HG02870 (cell line): ENCODE results near the gene SOCS6.
A peak's percentile ranks its signal among the peaks of the same experiment; 100 is the strongest.
"Not testable (repeated sequence)": the region's sequence is repeated elsewhere in the genome, so short reads cannot be mapped to it uniquely, and the experiment has no call there.

Source experiments
- ATAC-seq: cut with Tn5 transposase; IDR thresholded peaks from one replicate; pipeline ENCODE4 v1.9.1; 2021; ENCODE audit warnings: mild to moderate bottlenecking, moderate library complexity; ENCODE audit not compliant: unreplicated experiment

The SOCS6 gene

DNA sequence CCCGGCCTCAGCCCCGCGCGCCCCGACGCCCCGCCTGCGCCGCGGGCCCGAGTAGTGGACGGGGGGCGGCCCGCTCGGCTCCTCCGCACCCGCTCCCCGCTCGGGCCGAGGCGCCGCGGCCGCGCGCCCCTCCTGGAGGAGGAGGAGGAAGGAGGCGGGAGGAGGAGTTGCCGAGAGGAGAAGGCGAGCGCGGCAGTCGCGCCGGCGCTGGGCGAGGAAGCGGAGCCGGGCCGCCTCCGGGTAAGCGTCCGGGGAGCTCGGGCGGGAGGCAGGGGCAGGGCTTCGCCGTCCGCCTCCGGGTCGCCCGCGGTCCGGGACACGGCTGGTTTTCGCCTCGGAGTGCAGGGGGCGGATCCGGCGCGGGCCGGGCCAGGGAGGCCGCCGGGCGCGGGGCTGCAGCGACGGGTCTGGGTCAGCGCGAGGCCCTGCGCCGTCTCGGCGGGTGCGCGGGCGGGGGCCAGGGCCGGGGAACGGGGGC is at the start of gene SOCS6:
TSS of gene SOCS6 (plus strand) at position 195 of the 478 bp plus-strand sequence. CDS start 35,624 bp downstream, outside the sequence.
- ATAC-seq, result peak; percentile 63

GRCh38 chr18:70243131-70243929 is 45.5 kb upstream of the SOCS6 start:
- no peak for ATAC-seq

DNA sequence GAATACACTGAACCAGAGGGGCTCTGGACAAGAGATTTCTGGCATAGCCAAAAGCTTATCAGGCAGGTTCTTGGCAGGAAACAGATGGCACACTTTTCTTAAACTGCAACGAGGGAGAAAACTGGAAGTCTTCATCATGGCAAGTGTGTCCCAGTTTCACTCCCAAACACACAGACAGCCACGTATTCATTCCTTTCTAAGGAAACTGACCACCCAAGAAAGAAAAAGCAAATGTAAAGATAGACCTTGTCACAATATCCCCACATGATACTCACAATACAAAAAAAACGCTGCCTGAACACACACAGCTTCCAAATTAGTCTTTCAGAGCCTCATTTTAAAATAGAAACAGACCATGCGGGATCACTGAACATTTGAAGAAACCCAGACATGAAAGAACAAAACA is 42.8 kb upstream of the SOCS6 start:
- no peak for ATAC-seq

DNA sequence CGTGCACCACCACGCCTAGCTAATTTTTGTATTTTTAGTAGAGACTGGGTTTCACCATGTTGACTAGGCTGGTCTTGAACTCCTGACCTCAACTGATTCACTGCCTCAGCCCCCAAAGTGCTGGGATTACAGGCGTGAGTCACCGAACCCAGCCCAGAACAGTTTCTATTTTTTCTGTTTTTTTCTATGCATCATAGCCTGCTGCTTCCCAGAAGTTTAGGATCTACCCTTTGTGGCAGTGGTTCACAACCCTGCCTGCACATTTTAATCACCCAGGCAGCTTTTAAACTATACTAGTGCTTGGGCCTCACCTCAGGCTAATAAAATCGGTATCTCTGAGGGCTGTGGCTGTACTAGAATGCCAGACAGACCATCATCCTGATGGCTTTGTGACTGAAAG is 39.7 kb upstream of the SOCS6 start:
- no peak for ATAC-seq

- ATAC-seq, result not testable (repeated sequence)
Observed at GRCh38 chr18:70249861-70250260, 39.0 kb upstream of the SOCS6 start.

GRCh38 chr18:70250781-70251180 is 38.1 kb upstream of the SOCS6 start:
- no peak for ATAC-seq

- no peak for ATAC-seq
Observed at GRCh38 chr18:70256184-70256583, 32.7 kb upstream of the SOCS6 start.

DNA sequence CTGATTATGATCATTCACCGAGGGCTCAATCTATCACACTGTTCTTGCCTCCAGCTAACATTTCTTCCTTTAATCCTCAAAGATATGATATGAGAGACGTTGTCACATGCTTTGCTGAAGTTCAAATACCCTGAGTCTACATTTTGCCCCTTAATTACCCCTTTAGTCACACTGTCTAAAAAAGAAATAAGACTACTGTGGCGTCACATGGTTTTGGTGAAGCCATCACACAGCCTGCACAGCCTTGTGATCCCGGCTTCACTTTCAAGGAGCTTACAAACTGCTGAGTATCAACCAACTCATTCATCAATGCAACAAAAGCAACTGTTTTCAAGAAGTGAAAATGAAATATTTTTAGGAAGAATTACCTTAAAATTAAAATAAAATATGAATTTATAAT is 31.9 kb upstream of the SOCS6 start:
- no peak for ATAC-seq

DNA sequence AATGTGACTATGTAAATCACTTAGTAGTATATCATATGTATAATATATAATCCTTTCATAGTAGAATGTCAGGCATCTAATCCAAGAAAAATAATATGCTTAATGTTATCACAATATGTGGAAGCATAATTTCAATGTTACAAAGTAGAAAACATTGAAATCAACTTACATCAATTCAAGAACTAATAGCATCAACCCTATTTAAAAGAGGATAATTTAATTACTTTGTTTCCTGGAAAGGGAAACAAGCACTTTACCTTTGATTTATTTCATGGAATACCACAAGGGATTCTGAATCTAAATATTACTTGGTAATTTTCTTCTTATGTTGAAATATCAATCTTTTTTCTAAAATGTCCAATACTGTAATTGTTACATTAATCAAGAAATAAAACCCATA is 30.6 kb upstream of the SOCS6 start:
- ATAC-seq, result no peak

DNA sequence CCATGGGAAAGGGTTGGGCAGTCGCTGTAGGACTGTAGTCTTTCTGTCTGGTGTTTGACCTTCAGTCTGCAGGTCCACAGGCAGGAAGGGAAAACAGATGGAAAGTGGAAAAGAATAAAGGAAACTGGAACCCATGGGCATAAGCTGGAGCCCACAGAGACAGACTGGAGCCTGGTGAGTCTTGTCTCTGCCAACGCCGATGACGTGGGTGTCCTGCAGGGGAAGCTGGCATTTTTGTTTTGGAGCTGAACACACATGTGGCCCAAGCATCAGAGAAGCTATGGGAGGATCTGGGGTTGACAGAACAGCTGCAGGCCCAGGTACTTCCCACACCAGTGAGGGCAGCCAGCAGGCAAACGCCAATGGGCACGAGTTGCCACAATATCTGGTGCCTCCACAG is 28.2 kb upstream of the SOCS6 start:
- ATAC-seq, result no peak

DNA sequence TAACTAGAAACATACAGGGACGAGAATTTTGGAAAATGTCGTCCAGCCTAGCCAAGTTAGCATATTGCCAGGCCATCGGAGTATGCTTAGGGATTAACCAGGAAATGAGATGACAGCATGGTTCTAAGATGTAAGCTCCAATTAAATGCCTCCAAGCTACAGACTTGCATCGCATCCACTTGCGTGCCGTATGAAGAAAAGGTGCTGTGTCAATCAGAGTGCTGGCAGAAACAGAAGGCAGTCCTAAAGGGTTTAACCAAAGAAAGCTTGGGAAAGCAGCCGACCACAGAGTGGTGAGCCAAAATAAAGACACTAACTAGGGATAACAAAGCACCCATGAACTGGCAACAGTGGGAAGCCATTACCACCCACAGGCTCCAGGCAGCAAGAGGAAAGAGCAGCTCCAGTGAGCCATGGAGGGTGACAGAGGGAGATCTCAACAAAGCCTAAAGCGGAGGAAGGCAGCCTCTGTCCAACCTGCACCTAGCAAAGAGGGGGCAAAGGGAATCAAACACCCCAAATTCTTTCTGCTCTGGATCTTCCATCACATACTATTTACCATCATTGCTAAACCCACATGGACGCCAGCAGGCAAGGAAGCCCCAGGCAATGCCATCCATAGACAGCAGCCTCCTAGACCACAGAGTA is 27.6 kb upstream of the SOCS6 start:
- no peak for ATAC-seq

DNA sequence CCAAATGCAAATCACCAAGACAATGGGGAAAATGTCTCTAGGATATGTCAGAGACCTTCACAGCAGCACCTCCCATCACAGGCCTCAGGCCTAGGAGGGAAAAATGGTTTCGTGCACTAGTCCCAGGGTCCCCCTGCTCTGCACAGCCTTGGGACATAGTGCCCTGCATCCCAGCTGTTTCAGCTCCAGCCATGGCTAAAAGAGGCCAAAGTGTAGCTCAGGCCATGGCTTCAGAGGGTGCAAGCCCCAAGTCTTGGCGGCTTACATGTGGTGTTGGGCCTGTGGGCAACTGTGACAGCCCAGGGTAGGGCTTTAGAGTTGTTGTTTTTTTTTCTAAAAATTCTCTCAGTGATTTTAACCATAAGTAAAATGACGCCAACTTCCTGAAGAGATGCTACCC is 25.5 kb upstream of the SOCS6 start:
- no peak for ATAC-seq

GRCh38 chr18:70271742-70272141 is 17.1 kb upstream of the SOCS6 start:
- no peak for ATAC-seq

DNA sequence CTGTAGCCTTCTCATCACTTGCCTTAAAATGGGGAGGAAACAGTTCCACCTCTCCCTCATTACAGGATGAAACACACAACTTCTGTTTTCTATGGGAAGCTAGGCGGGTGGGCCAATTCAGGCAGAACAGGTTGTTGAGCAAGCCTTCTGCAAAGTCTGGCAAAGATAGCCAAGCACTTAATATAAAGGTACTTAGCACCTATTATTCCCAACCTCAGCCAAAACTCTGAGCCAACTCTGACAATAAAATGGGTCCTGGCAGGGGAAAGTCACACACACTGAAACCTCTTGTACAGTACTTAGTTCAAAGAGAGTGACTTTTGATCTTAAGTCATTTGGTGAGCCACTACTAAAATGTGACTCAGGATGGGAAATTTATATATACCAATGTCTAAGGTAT is 15.8 kb upstream of the SOCS6 start:
- ATAC-seq, result no peak

GRCh38 chr18:70276416-70277191 is 12.2 kb upstream of the SOCS6 start:
- no peak for ATAC-seq

- ATAC-seq, result peak; percentile 55
Observed at GRCh38 chr18:70279470-70279869, 9.4 kb upstream of the SOCS6 start.

DNA sequence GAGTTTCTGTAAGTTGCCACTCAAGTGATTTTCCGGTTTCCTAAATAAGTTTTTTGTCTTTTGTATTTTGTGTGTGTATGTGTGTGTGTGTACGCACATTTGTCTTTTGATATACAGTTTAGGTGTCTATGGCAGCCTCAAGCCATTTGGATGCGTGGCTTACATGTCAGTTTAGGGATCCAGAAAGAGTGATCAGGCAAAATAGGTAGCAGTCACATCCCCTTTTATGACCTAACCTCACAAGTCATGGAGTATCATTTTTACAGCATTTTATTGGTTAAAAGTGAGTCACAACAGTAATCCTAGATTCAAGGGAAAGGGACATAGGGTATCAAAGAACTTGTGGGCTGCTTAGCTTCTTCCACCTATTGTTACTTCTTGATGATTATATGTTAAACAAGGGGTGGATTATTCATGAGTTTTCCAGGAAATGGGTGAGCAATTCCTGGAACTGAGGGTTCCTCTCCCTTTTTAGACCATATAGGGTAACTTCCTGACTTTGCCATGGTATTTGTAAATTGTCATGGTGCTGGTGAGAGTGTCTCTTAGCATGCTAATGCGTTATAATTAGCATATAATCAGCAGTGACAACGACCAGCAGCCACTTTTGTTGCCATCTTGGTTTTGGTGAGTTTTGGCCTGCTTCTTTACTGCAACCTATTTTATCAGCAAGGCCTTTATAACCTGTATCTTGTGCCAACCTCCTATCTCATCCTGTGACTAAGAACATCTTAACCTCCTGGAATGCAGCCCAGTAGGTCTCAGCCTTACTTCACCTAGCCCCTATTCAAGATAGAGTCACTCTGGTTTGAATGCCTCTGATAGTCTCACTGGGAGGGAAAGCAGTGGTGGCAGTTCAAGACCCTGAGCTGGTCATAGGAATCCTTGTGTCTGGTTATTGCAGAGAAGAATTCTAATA is 8.6 kb upstream of the SOCS6 start:
- no peak for ATAC-seq

DNA sequence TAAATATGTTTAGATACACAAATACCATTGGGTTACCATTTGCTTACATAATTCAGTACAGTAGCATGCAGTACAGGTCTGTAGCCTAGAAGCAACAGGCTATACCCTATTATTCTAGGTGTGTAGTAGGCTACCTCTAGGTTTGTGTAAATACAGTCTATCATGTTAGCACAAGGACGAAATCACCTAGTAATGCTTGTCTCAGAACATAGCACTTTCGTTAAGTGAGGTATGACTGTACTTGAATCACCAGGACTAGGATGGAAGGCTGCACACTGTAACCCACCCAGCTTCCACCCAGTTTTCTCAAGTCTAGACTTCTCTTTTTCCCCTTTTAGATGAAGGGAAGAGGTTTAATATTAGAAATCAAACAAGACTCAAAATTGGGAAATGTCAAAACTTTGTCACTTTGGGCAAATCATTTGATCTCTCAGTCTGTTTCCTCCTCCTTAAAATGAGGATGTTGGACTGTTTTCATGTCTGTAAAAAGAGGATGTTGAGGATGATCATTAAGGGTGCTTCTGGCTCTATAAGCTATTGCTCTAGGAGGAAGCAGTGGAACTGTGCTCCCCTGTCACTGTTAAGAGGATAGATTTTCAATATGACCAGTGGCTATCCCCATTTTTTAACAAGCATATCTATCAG is 3.7 kb upstream of the SOCS6 start:
- no peak for ATAC-seq

GRCh38 chr18:70287731-70288130 is 1.1 kb upstream of the SOCS6 start:
- ATAC-seq, result no peak
